ENCODE measurements around the gene TMEM63B.

The TMEM63B gene

GRCh38 chr6:44127186-44128019, at the start of gene TMEM63B, which contains the start of gene MRPL14:
Gene TMEM63B, plus strand, starts transcription at chr6:44127554. Its CDS starts 7,031 bp downstream, at chr6:44134585.
Gene MRPL14, minus strand, starts transcription at chr6:44127452. Its CDS starts 10,841 bp downstream, at chr6:44116611.
- peaks cover 17% of the 10 kb centered on the region; the same call in 1 of the 2 replicates for H3K36me3 ChIP-seq (ENCODE audit: insufficient read depth, low read depth, low read length)
- peak within 1 kb of the TSS; percentile 79 for H3K4me3 ChIP-seq (ENCODE audit: low read length)
- peak within 1 kb of the TSS; percentile 68 for H3K9ac ChIP-seq (ENCODE audit: low read depth, low read length)
- H3K4me1 ChIP-seq (ENCODE audit: insufficient read depth, low read length) = peaks cover 18% of the 10 kb centered on the region
- 0 out of 2 replicates have a peak, but pooled peaks cover 7% of the 10 kb centered on the region for H3K27me3 ChIP-seq (ENCODE audit: insufficient read depth, low read length)
- no peak within 1 kb of the TSS for H3K27ac ChIP-seq (ENCODE audit: low read length)
- no peaks in the 10 kb centered on the region for H3K9me3 ChIP-seq (ENCODE audit: insufficient read depth, low read depth, low read length)

DNA sequence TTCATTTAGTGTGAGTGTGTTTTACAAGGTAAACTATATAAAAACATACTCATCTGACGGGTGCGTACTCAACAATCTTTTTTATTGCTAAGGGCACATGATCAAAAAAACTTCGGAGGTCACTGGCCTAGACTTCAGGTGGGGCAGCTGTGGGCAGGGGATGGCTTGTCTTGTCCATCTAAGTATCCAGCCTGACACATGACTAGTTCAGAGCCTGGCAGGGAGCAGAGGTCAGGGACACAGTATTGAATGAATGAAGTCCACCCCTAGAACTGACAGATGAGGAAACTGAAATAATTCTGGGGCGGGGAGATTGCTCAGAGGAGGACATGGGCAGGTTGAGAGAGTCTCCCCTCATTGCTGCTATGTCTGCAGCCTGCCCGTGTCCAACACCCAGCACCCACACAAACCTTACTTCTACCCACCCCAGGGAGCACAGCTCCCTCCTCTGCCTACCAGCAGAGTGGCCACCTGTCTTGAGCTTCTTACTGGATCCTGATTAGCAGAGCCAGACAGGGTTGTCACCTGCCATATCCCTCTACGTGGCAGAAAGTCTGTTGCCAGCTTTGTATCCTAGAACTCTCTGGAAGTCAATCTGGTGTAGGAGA, 49.0 kb upstream of the TMEM63B start:
- peaks cover 21% of the 10 kb centered on the region for H3K27me3 ChIP-seq (ENCODE audit: insufficient read depth, low read length)
- H3K36me3 ChIP-seq (ENCODE audit: insufficient read depth, low read depth, low read length) = no peaks in the 10 kb centered on the region
- no peaks in the 10 kb centered on the region for H3K9me3 ChIP-seq (ENCODE audit: insufficient read depth, low read depth, low read length)
- peaks cover 4% of the 10 kb centered on the region; the same call in 1 of the 2 replicates for H3K4me1 ChIP-seq (ENCODE audit: insufficient read depth, low read length)
- H3K27ac ChIP-seq (ENCODE audit: low read length) = no peak overlapping the region
- H3K4me3 ChIP-seq (ENCODE audit: low read length) = no peak overlapping the region
- H3K9ac ChIP-seq (ENCODE audit: low read depth, low read length) = no peak overlapping the region

- Histone ChIP-seq H3K27me3 (ENCODE audit: insufficient read depth, low read length) (peaks cover 18% of the 10 kb centered on the region), H3K9me3 (ENCODE audit: insufficient read depth, low read depth, low read length) (no peaks in the 10 kb centered on the region), H3K27ac (ENCODE audit: low read length) (no peak overlapping the region), H3K4me3 (ENCODE audit: low read length) (no peak overlapping the region), H3K36me3 (ENCODE audit: insufficient read depth, low read depth, low read length) (no peaks in the 10 kb centered on the region), H3K4me1 (ENCODE audit: insufficient read depth, low read length) (peaks cover 2% of the 10 kb centered on the region; the same call in 1 of the 2 replicates), H3K9ac (ENCODE audit: low read depth, low read length) (no peak overlapping the region)
Measured at GRCh38 chr6:44078827-44079671, 48.3 kb upstream of the TMEM63B start.

DNA sequence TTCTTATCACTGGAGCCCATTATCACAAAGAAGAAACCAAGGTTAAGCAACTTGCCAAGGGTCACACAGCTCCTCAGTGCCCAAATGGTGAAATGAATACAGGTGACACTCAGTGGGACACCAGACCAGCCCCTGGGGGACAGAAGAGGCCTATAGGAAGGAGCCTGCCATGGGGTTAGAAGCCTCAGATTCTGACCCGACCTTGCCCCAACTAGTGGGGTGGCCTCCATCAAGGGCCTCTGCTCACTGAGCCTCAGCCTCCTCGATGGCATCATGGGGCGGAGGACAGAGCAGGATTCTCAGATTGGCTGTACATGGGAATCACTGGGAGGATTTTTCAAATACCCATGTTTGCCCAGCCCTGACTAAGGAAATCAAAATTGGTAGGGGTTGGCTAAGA, 47.7 kb upstream of the TMEM63B start:
- Histone ChIP-seq H3K36me3 (ENCODE audit: insufficient read depth, low read depth, low read length) (no peaks in the 10 kb centered on the region), H3K27ac (ENCODE audit: low read length) (no peak overlapping the region), H3K4me1 (ENCODE audit: insufficient read depth, low read length) (no peaks in the 10 kb centered on the region; the same call in 1 of the 2 replicates), H3K4me3 (ENCODE audit: low read length) (no peak overlapping the region), H3K27me3 (ENCODE audit: insufficient read depth, low read length) (peaks cover 14% of the 10 kb centered on the region), H3K9ac (ENCODE audit: low read depth, low read length) (no peak overlapping the region), H3K9me3 (ENCODE audit: insufficient read depth, low read depth, low read length) (no peaks in the 10 kb centered on the region)

DNA sequence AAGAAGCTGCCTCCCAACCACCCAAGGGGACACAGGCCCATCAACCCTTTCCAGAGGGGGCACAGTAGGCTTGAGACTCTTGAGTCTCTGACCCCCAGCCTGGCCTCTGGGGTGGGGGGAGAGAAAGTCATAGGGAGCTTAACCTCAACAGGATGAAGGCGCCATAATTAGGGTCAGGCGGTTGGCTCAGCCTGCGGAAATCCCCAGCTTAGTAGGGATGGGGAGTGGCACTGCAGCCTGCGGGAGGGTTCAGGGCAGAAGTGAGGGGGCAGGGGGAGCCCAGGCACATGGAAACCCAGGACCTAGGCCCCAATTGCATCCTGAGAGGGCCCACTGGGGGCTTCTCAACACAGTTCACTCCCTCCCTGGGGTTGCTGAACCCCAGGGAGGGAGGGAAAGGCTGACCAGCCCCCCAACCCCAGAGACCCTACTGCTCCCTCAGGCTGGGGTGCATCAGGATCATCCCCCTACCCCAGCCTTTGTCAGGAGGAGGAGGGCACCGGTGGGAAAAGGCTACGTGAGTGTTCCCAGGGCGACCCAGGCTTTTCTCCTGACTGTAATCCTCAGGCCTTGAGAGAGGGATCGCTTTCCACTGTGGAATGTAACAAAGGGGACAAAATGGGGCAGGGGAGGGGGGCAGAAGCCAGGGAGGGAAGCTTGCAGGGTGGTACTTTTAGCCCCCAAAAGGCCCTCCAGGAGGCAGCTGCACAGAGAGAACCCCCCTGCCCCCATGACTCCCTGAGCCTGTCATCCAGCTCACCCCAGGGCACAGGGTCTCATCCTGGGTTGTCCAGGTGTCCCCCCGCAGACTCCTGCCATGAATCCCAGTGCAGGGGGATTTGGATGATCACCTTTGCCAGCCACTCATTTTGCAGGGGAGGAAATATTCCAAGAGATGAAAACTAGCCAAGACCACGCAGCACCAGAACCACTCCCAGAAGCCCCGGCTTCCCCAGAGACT, 46.5 kb upstream of the TMEM63B start:
- no peaks in the 10 kb centered on the region; the same call in 1 of the 2 replicates for H3K4me1 ChIP-seq (ENCODE audit: insufficient read depth, low read length)
- no peak overlapping the region for H3K9ac ChIP-seq (ENCODE audit: low read depth, low read length)
- H3K27me3 ChIP-seq (ENCODE audit: insufficient read depth, low read length) = peaks cover 10% of the 10 kb centered on the region
- no peaks in the 10 kb centered on the region for H3K36me3 ChIP-seq (ENCODE audit: insufficient read depth, low read depth, low read length)
- no peak overlapping the region for H3K27ac ChIP-seq (ENCODE audit: low read length)
- H3K9me3 ChIP-seq (ENCODE audit: insufficient read depth, low read depth, low read length) = no peaks in the 10 kb centered on the region
- no peak overlapping the region for H3K4me3 ChIP-seq (ENCODE audit: low read length)

DNA sequence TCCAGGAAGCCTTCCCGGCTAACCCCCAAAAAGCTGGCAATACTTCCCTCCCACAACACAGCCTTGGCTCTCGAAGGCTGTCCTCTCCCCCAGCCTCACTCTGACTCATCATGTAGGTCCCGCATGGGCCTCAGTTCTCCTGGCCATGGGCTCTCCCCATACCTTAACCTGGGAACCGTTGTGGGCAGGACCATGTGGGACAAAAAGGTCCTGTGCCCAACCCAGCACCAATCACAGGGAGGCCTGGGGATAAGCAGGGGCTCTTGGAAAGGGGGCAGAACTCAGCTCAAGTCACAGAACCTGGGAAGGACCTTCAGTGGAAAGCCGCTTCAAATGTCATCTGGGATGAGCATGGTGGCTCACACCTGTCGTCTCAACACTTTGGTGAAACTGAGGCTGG, 45.6 kb upstream of the TMEM63B start:
- H3K27ac ChIP-seq (ENCODE audit: low read length) = no peak overlapping the region
- H3K4me3 ChIP-seq (ENCODE audit: low read length) = no peak overlapping the region
- H3K36me3 ChIP-seq (ENCODE audit: insufficient read depth, low read depth, low read length) = no peaks in the 10 kb centered on the region
- no peaks in the 10 kb centered on the region for H3K9me3 ChIP-seq (ENCODE audit: insufficient read depth, low read depth, low read length)
- H3K27me3 ChIP-seq (ENCODE audit: insufficient read depth, low read length) = peaks cover 1% of the 10 kb centered on the region; the same call in 1 of the 2 replicates
- H3K9ac ChIP-seq (ENCODE audit: low read depth, low read length) = no peak overlapping the region
- no peaks in the 10 kb centered on the region for H3K4me1 ChIP-seq (ENCODE audit: insufficient read depth, low read length)

- H3K36me3 ChIP-seq (ENCODE audit: insufficient read depth, low read depth, low read length) = no peaks in the 10 kb centered on the region
- H3K4me3 ChIP-seq (ENCODE audit: low read length) = no peak overlapping the region
- H3K9ac ChIP-seq (ENCODE audit: low read depth, low read length) = no peak overlapping the region
- no peaks in the 10 kb centered on the region for H3K27me3 ChIP-seq (ENCODE audit: insufficient read depth, low read length)
- H3K4me1 ChIP-seq (ENCODE audit: insufficient read depth, low read length) = no peaks in the 10 kb centered on the region
- no peaks in the 10 kb centered on the region for H3K9me3 ChIP-seq (ENCODE audit: insufficient read depth, low read depth, low read length)
- H3K27ac ChIP-seq (ENCODE audit: low read length) = no peak overlapping the region
Measured at GRCh38 chr6:44082872-44083321, 44.5 kb upstream of the TMEM63B start.

- Histone ChIP-seq H3K27me3 (ENCODE audit: insufficient read depth, low read length) (no peaks in the 10 kb centered on the region), H3K27ac (ENCODE audit: low read length) (no peak overlapping the region), H3K36me3 (ENCODE audit: insufficient read depth, low read depth, low read length) (peaks cover 2% of the 10 kb centered on the region; the same call in 1 of the 2 replicates), H3K4me3 (ENCODE audit: low read length) (no peak overlapping the region), H3K4me1 (ENCODE audit: insufficient read depth, low read length) (no peaks in the 10 kb centered on the region), H3K9ac (ENCODE audit: low read depth, low read length) (no peak overlapping the region; the same call in 1 of the 2 replicates), H3K9me3 (ENCODE audit: insufficient read depth, low read depth, low read length) (no peaks in the 10 kb centered on the region)
Measured at GRCh38 chr6:44084231-44085014, 42.9 kb upstream of the TMEM63B start.

- no peaks in the 10 kb centered on the region for H3K27me3 ChIP-seq (ENCODE audit: insufficient read depth, low read length)
- no peak overlapping the region for H3K27ac ChIP-seq (ENCODE audit: low read length)
- no peaks in the 10 kb centered on the region for H3K4me1 ChIP-seq (ENCODE audit: insufficient read depth, low read length)
- no peak overlapping the region for H3K4me3 ChIP-seq (ENCODE audit: low read length)
- no peak overlapping the region for H3K9ac ChIP-seq (ENCODE audit: low read depth, low read length)
- peaks cover 4% of the 10 kb centered on the region; the same call in 1 of the 2 replicates for H3K36me3 ChIP-seq (ENCODE audit: insufficient read depth, low read depth, low read length)
- H3K9me3 ChIP-seq (ENCODE audit: insufficient read depth, low read depth, low read length) = no peaks in the 10 kb centered on the region
Measured at GRCh38 chr6:44085219-44085618, 42.1 kb upstream of the TMEM63B start.

GRCh38 chr6:44086931-44087574, 40.3 kb upstream of the TMEM63B start:
- Histone ChIP-seq H3K4me1 (ENCODE audit: insufficient read depth, low read length) (no peaks in the 10 kb centered on the region), H3K4me3 (ENCODE audit: low read length) (no peak overlapping the region), H3K27ac (ENCODE audit: low read length) (no peak overlapping the region), H3K27me3 (ENCODE audit: insufficient read depth, low read length) (no peaks in the 10 kb centered on the region), H3K9ac (ENCODE audit: low read depth, low read length) (no peak overlapping the region), H3K9me3 (ENCODE audit: insufficient read depth, low read depth, low read length) (no peaks in the 10 kb centered on the region), H3K36me3 (ENCODE audit: insufficient read depth, low read depth, low read length) (peaks cover 4% of the 10 kb centered on the region; the same call in 1 of the 2 replicates)
